ENCODE results near the gene C6orf62. TPM values are rescaled to one million over a fixed set of nuclear protein-coding genes. Genes with fewer than 3 reads are reported as not detected.
"Not testable (repeated sequence)": the region's sequence is repeated elsewhere in the genome, so short reads cannot be mapped to it uniquely, and the experiment has no call there.

Gene C6orf62
- total RNA-seq (10 to 100 TPM; 29.5 to 87.1 (median 66.5) TPM), polyA plus RNA-seq (10 to 100 TPM; 34.5 to 40.8 (median 37.4) TPM)
- long read RNA-seq, donor 1, full-length matches to known transcripts: 38 of 71 reads
- long read RNA-seq, donor 1, partial matches to known transcripts: 33 of 71 reads
- long read RNA-seq, donor 1, other reads (novel, unspliced or antisense): 0 of 71 reads
- long read RNA-seq, donor 2, full-length matches to known transcripts: 70 of 83 reads
- long read RNA-seq, donor 2, partial matches to known transcripts: 13 of 83 reads
- long read RNA-seq, donor 2, other reads (novel, unspliced or antisense): 0 of 83 reads
- long read RNA-seq, donor 3, full-length matches to known transcripts: 47 of 55 reads
- long read RNA-seq, donor 3, partial matches to known transcripts: 8 of 55 reads
- long read RNA-seq, donor 3, other reads (novel, unspliced or antisense): 0 of 55 reads
- long read RNA-seq, donor 4, full-length matches to known transcripts: 11 of 11 reads
- long read RNA-seq, donor 4, partial matches to known transcripts: 0 of 11 reads
- long read RNA-seq, donor 4, other reads (novel, unspliced or antisense): 0 of 11 reads
- long read RNA-seq, donor 5, full-length matches to known transcripts: 72 of 98 reads
- long read RNA-seq, donor 5, partial matches to known transcripts: 26 of 98 reads
- long read RNA-seq, donor 5, other reads (novel, unspliced or antisense): 0 of 98 reads
- long read RNA-seq, donor 6, full-length matches to known transcripts: 222 of 303 reads
- long read RNA-seq, donor 6, partial matches to known transcripts: 59 of 303 reads
- long read RNA-seq, donor 6, other reads (novel, unspliced or antisense): 22 of 303 reads
- long read RNA-seq, donor 7, full-length matches to known transcripts: 70 of 106 reads
- long read RNA-seq, donor 7, partial matches to known transcripts: 36 of 106 reads
- long read RNA-seq, donor 7, other reads (novel, unspliced or antisense): 0 of 106 reads
- long read RNA-seq, donor 8, full-length matches to known transcripts: 88 of 94 reads
- long read RNA-seq, donor 8, partial matches to known transcripts: 0 of 94 reads
- long read RNA-seq, donor 8, other reads (novel, unspliced or antisense): 6 of 94 reads
- long read RNA-seq, donor 9, full-length matches to known transcripts: 39 of 82 reads
- long read RNA-seq, donor 9, partial matches to known transcripts: 43 of 82 reads
- long read RNA-seq, donor 9, other reads (novel, unspliced or antisense): 0 of 82 reads
- long read RNA-seq, donor 10, full-length matches to known transcripts: 37 of 45 reads
- long read RNA-seq, donor 10, partial matches to known transcripts: 8 of 45 reads
- long read RNA-seq, donor 10, other reads (novel, unspliced or antisense): 0 of 45 reads

DNA sequence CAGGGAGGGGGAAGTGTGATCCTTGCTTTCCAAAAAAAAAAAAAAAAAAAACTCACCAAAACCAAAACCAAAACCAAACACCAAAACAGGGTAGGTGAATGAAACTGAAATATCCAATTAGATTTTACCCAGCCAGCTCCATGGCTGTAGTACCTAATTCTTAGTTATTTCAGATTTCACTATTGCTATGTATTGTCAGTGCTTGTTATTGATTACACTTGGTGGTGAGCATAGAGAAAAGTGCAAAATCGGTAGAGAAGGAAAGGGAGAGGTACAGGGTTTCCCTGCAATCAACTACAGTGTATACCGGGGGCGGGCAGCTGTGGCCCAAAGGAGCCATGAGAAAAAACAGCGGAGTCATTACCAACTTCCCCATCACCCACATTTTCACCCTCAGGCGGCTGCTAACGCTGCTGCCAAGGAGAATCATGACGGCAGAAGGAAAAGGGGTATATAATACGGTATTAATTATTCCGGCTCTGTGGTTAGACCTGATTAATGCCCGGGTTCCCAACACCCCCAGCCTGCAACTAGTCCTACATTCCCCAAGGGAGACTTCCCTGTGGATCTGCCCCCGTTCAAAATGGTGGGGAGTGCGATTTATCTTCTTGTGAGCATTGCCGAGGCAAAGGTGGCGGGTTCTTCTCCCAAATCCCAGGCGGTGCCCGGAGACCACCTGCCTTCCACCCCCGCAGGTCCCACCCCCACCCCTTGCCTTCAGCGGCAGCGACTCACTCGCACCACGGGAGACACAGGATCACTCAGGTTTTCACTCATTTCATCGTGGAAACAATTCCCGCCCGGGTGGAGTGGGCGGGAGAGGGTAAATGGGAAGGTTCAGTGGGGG, at the start of gene C6orf62:
Gene C6orf62 (minus strand): TSS at position 30 of the 847 bp plus-strand sequence. CDS start 486 bp downstream, outside the sequence.
- DNase-seq: peak; percentile 40 to 64
- intact Hi-C loops (cut with DNase I; ENCODE audit: low total_unique reads): no loop called here
- 1% methylated on average over 25 of the region's 25 CpGs for WGBS, 5 donors

DNA sequence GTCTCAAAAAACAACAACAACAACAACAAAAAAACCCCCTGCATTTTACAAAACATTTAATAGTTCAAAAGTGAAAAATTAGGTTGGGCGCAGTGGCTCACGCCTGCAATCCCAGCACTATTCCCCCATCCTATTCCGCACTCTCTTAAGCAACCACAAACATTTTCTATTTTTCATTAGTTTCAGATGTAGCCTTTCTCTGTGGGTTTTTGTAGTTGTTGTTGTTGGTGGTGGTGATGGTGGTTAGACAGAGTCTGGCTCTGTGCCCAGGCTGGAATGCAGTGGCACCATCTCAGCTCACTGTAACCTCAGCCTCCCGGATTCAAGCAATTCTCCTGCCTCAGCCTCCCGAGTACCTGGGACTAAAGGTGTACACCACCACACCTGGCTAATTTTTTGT, 49.4 kb upstream of the C6orf62 start:
- DNase-seq: no peak
- Histone ChIP-seq H3K4me3 (no peak overlapping the region), H3K9me3 (no peaks in the 10 kb centered on the region), H3K4me1 (peaks cover 7 to 22% (median 15%) of the 10 kb centered on the region in 4 donors), H3K27me3 (no peaks in the 10 kb centered on the region), H3K36me3 (no peaks in the 10 kb centered on the region), H3K27ac (no peak overlapping the region)
- intact Hi-C loops (cut with DNase I; ENCODE audit: low total_unique reads): loop anchor here (5.0 kb wide), 1 partner anchor 181 kb away; no protein-coding TSS in a partner anchor
- 90 to 98% (median 95%) methylated on average over 5 of the region's 5 CpGs for WGBS, 5 donors
- TF ChIP-seq POLR2A (IDR thresholded peaks at IDR 0.05) (no peak), EP300 (IDR thresholded peaks at IDR 0.05) (no peak), POLR2AphosphoS5 (IDR thresholded peaks at IDR 0.05) (no peak)
- TF ChIP-seq, protein P1, sequence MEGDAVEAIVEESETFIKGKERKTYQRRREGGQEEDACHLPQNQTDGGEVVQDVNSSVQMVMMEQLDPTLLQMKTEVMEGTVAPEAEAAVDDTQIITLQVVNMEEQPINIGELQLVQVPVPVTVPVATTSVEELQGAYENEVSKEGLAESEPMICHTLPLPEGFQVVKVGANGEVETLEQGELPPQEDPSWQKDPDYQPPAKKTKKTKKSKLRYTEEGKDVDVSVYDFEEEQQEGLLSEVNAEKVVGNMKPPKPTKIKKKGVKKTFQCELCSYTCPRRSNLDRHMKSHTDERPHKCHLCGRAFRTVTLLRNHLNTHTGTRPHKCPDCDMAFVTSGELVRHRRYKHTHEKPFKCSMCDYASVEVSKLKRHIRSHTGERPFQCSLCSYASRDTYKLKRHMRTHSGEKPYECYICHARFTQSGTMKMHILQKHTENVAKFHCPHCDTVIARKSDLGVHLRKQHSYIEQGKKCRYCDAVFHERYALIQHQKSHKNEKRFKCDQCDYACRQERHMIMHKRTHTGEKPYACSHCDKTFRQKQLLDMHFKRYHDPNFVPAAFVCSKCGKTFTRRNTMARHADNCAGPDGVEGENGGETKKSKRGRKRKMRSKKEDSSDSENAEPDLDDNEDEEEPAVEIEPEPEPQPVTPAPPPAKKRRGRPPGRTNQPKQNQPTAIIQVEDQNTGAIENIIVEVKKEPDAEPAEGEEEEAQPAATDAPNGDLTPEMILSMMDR (IDR thresholded peaks at IDR 0.05): no peak

More for the DNA sequence above, at the start of gene C6orf62:
- TF ChIP-seq POLR2A (IDR thresholded peaks at IDR 0.05) (no peak), POLR2AphosphoS5 (IDR thresholded peaks at IDR 0.05) (peak in 1 of 3 donors; percentile 11), EP300 (IDR thresholded peaks at IDR 0.05) (no peak)
- TF ChIP-seq, protein P1 (IDR thresholded peaks at IDR 0.05): no peak
- Histone ChIP-seq H3K9me3 (no peaks in the 10 kb centered on the region), H3K27ac (peak within 1 kb of the TSS; percentile 97 to 100 (median 99)), H3K36me3 (peaks cover 20 to 29% (median 26%) of the 10 kb centered on the region in 4 donors), H3K27me3 (no peaks in the 10 kb centered on the region), H3K4me1 (peaks cover 30 to 58% (median 46%) of the 10 kb centered on the region in 4 donors), H3K4me3 (peak within 1 kb of the TSS; percentile 77 to 95 (median 88))

DNA sequence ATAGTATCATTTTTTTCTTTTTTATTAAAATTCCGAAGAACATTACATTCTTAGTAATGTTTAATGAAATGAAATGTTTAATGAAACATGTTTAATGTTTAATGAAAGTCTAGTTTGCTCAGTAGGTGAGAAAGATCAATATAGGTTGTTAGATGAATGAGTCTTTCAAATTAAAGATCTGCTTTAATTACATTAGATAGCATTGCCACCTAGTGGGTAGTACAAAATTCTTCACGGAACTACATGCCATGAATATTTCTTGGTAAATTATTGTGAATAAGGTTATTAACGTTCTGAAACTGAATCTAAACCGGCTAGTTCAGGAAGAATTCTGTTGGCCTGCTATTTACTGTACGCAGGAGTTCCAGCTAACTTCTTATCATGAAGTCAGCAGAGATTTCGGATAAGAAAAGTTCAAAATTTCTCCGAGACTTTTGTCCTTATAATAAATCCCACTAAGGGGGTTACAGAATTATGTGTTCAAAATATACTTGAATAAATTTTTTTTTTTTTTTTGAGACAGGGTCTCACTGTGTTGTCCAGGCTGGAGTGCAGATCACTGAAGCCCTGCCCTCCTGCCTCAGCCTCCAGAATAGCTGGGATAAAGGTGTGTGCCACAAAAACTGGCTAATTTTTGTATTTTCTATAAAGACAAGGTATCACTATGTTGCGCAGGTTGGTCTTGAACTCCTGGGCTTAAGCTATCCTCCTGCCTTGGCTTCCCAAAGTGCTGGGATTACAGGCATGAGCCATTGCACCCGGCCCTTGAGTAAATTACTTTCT, 47.9 kb upstream of the C6orf62 start:
- peak overlapping the region in 1 of 5 donors; percentile 12 for H3K27ac ChIP-seq

DNA sequence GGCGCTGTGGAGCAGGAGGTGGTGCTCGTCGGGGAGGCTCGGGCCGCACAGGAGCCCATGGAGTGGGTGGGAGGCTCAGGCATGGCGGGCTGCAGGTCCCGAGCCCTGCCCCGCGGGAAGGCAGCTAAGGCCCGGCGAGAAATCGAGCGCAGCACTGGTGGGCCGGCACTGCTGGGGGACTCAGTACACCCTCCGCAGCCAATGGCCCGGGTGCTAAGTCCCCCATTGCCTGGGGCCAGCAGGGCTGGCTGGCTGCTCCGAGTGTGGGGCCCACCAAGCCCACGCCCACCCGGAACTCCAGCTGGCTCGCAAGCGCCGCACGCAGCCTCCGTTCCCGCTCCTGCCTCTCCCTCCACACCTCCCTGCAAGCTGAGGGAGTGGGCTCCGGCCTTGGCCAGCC, 47.0 kb upstream of the C6orf62 start:
- not testable (repeated sequence) for DNase-seq
- 90 to 98% (median 95%) methylated on average over 7 to 23 of the region's 26 CpGs for WGBS, 5 donors

More for the DNA sequence above, 47.9 kb upstream of the C6orf62 start:
- Histone ChIP-seq H3K27me3 (no peaks in the 10 kb centered on the region), H3K9me3 (no peaks in the 10 kb centered on the region), H3K36me3 (no peaks in the 10 kb centered on the region), H3K4me3 (no peak overlapping the region), H3K4me1 (peaks cover 7 to 31% (median 20%) of the 10 kb centered on the region in 4 donors)
- intact Hi-C loops (cut with DNase I; ENCODE audit: low total_unique reads): loop anchor here (5.0 kb wide), 1 partner anchor 180 kb away; no protein-coding TSS in a partner anchor
- DNase-seq: peak in 1 of 2 donors; percentile 68
- TF ChIP-seq POLR2A (IDR thresholded peaks at IDR 0.05): no peak
- TF ChIP-seq, protein P1 (IDR thresholded peaks at IDR 0.05): peak in 5 of 7 experiments; percentile 10 to 65 (median 48)
- 27 to 43% (median 36%) methylated on average over 9 of the region's 9 CpGs for WGBS, 5 donors

DNA sequence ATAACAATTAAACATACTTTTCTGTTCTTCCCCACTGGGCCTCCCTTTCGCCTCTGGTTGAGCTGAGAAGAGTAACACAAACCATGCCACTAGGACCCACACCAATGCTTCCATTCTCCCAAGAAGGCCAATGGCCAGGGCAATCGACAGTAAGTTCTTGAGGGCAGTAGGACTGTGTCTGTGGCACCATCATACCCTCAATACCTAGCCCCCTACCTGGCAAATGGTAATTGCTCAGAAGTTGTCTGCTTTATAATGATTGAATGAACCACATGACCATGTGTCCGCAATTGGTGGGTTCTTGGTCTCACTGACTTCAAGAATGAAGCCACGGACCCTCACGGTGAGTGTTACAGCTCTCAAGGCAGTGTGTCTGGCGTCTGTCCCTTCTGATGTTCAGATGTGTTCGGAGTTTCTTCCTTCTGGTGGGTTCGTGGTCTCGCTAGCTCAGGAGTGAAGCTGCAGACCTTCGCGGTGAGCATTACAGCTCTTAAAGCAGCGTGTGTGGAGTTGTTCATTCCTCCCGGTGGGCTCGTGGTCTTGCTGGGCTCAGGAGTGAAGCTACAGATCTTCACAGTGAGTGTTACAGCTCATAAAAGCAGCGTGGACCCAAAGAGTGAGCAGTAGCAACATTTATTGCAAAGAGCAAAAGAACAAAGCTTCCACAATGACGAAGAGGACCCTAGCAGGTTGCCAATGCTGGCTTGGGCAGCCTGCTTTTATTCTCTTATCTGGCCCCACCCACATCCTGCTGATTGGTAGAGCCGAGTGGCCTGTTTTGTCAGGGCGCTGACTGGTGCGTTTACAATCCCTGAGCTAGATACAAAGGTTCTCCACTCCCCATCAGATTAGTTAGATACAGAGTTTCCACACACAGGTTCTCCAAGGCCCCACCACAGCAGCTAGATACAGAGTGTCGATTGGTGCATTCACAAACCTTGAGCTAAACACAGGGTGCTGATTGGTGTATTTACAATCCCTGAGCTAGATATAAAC, 46.2 kb upstream of the C6orf62 start:
- H3K27me3 ChIP-seq, H3K36me3 ChIP-seq, H3K4me3 ChIP-seq, H3K27ac ChIP-seq, H3K9me3 ChIP-seq, DNase-seq: not testable (repeated sequence)
- peaks cover 7 to 36% (median 22%) of the 10 kb centered on the region in 4 donors for H3K4me1 ChIP-seq
- intact Hi-C loops (cut with DNase I; ENCODE audit: low total_unique reads): loop anchor here (5.0 kb wide), 1 partner anchor 178 kb away; no protein-coding TSS in a partner anchor
- 80 to 84% (median 82%) methylated on average over 18 to 20 of the region's 20 CpGs for WGBS, 5 donors

More for the DNA sequence above, 47.0 kb upstream of the C6orf62 start:
- not testable (repeated sequence) for H3K27me3 ChIP-seq, H3K9me3 ChIP-seq, H3K4me3 ChIP-seq, H3K36me3 ChIP-seq
- Histone ChIP-seq H3K4me1 (peaks cover 7 to 36% (median 22%) of the 10 kb centered on the region in 4 donors), H3K27ac (peak overlapping the region in 1 of 5 donors; percentile 12)
- intact Hi-C loops (cut with DNase I; ENCODE audit: low total_unique reads): loop anchor here (5.0 kb wide), 1 partner anchor 179 kb away; no protein-coding TSS in a partner anchor

Data from stomach (tissue), 19 donors.